Uterus (tissue), 4 donors: ENCODE results near the gene TMEM250. TPM values are rescaled to one million over a fixed set of nuclear protein-coding genes. Genes with fewer than 3 reads are reported as not detected.

Experiments used
- DNase-seq, 2 donors: peaks; one replicate each; pipeline ENCODE4 v3.0.0-alpha.2; 2019 to 2020
- H3K27ac ChIP-seq, 2 donors: fragments of 200-600 bp; sonication (generic); 1 replicate in 1 of 2; 2 replicates in 1 of 2; pipeline ENCODE4 v1.5.1; 2016 to 2018
- H3K27me3 ChIP-seq, 2 donors: fragments of 200-600 bp; sonication (generic); one replicate each; pipeline ENCODE4 v1.5.1; 2018 to 2019; ENCODE audit warnings: control low read depth in 1 of 2
- H3K36me3 ChIP-seq, 2 donors: fragments of 200-600 bp; sonication (generic); one replicate each; pipeline ENCODE4 v1.5.1; 2019; ENCODE audit warnings: control low read depth in 1 of 2
- H3K4me1 ChIP-seq, 2 donors: fragments of 200-600 bp; sonication (generic); one replicate each; pipeline ENCODE4 v1.5.1; 2018 to 2019; ENCODE audit warnings: control low read depth in 1 of 2
- H3K4me3 ChIP-seq, 2 donors: fragments of 200-600 bp; sonication (generic); 1 replicate in 1 of 2; 2 replicates in 1 of 2; pipeline ENCODE4 v1.5.1; 2018 to 2019; ENCODE audit warnings: mild to moderate bottlenecking in 1 of 2
- H3K9me3 ChIP-seq, 2 donors: fragments of 200-600 bp; sonication (generic); one replicate each; pipeline ENCODE4 v1.5.1; 2019; ENCODE audit warnings: control low read depth in 1 of 2
- POLR2A ChIP-seq, 2 donors: fragments of 450-650 bp; IDR thresholded peaks; one replicate each; pipeline ENCODE4 v1.6.1; 2016; ENCODE audit warnings: antibody characterized with exemption in 2 of 2, mild to moderate bottlenecking in 1 of 2, moderate library complexity in 1 of 2
- intact Hi-C: fragments of 100-400 bp; cut with DNase I; formaldehyde crosslinking; loops from one replicate; pipeline ENCODE4 v1.15.1; 2023; ENCODE audit warnings: low total_unique reads
- total RNA-seq, 4 donors: library from RNA; depleted of rRNA in 3 of 4; stranded (reverse); fragments of >200 nt in 3 of 4; gene quantifications; one replicate each; pipeline versions ENCODE4 v1.1.0 to v1.2.4, GENCODE V29; 2014 to 2023
- TF ChIP-seq, protein P1 (sequence below), 4 experiments: fragments of 200-600 bp in 2 of 4; fragments of 450-650 bp in 2 of 4; sonication (generic) in 2 of 4; IDR thresholded peaks; one replicate each; pipeline ENCODE4 v1.5.1; 2016 to 2019; ENCODE audit warnings: antibody characterized with exemption in 4 of 4, mild to moderate bottlenecking in 2 of 4, moderate library complexity in 1 of 4
- donor health status: DM: yes; HTN: yes; CAD: no.

TMEM250 gene
- total RNA-seq, 4 donors from 2014 or later: 14.7 to 42.0 (median 28.0) TPM

DNA sequence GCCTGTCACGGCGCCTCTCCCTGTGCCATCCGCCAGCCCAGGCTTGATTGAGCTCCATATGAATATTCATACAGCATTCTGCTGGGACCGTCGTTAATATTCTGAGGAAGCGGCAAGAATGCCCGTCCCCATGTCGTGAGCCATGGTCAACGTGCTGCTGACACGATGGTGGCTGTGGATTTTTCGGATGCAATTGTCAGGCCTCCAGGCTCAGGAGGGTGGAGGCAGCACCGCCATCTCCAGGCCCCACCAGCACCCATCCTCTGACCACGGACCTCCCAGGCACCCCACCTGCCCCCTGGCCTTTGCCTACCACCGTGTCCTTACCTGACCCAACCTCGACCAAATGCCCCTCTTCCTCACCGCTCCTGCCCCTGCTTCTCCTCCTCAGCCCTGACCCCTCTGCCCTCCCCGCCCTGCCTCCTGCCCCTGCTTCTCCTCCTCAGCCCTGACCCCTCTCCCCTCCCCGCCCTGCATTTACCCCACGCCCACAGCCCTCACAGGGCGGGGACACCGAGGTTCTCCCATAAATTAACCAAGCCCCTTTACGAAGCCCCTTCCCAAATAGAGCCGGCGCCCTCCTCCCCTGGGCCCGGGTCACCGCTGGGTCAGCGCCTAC, 9.9 kb downstream of the TMEM250 start:
- no peaks in the 10 kb centered on the region for H3K36me3 ChIP-seq
- no peak overlapping the region for H3K4me3 ChIP-seq
- peak in 1 of 2 donors; percentile 16 for DNase-seq
- TF ChIP-seq POLR2A (IDR thresholded peaks at IDR 0.05): no peak
- TF ChIP-seq, protein P1, sequence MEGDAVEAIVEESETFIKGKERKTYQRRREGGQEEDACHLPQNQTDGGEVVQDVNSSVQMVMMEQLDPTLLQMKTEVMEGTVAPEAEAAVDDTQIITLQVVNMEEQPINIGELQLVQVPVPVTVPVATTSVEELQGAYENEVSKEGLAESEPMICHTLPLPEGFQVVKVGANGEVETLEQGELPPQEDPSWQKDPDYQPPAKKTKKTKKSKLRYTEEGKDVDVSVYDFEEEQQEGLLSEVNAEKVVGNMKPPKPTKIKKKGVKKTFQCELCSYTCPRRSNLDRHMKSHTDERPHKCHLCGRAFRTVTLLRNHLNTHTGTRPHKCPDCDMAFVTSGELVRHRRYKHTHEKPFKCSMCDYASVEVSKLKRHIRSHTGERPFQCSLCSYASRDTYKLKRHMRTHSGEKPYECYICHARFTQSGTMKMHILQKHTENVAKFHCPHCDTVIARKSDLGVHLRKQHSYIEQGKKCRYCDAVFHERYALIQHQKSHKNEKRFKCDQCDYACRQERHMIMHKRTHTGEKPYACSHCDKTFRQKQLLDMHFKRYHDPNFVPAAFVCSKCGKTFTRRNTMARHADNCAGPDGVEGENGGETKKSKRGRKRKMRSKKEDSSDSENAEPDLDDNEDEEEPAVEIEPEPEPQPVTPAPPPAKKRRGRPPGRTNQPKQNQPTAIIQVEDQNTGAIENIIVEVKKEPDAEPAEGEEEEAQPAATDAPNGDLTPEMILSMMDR (IDR thresholded peaks at IDR 0.05): no peak
- H3K9me3 ChIP-seq: no peaks in the 10 kb centered on the region
- H3K4me1 ChIP-seq: peaks cover 0 to 20% of the 10 kb centered on the region in 2 donors
- peak overlapping the region; percentile 64 to 76 for H3K27ac ChIP-seq
- no peaks in the 10 kb centered on the region for H3K27me3 ChIP-seq
- intact Hi-C loops: no loop called here

DNA sequence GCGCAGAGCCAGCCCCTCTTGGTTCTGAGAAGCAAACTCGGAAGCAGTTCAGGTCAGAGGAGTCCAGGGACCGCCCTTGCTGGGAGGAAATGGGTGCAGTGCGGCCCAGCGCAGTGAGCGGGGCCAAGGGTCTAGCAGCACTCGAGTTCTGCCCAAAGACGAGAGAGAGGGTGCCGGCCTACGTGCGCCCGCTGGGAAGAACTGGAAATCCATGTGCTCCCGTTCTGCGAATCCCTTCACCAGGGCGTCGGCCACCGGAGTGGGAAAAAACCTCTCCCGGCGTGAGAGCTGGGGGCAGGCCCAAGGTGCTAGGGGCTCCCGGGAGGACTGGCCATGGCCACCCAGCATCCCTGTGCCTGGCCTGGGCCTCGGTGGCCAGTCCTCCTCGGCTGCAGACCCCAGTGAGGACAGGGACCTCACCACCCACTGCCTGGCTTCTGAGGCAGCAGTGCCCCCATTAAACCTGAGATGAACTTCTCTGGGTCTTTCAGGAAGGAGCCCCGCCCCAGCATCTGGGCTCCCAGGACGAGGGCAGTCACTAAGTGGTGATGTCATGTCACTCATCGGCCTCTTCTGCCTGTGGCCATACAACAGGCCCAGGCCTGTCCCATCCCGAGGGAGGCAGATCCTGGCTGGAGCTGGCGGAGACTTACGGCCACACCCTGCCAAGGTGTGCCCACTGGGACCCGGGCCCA, 10.6 kb downstream of the TMEM250 start:
- peak in 1 of 2 donors; percentile 19 for DNase-seq

DNA sequence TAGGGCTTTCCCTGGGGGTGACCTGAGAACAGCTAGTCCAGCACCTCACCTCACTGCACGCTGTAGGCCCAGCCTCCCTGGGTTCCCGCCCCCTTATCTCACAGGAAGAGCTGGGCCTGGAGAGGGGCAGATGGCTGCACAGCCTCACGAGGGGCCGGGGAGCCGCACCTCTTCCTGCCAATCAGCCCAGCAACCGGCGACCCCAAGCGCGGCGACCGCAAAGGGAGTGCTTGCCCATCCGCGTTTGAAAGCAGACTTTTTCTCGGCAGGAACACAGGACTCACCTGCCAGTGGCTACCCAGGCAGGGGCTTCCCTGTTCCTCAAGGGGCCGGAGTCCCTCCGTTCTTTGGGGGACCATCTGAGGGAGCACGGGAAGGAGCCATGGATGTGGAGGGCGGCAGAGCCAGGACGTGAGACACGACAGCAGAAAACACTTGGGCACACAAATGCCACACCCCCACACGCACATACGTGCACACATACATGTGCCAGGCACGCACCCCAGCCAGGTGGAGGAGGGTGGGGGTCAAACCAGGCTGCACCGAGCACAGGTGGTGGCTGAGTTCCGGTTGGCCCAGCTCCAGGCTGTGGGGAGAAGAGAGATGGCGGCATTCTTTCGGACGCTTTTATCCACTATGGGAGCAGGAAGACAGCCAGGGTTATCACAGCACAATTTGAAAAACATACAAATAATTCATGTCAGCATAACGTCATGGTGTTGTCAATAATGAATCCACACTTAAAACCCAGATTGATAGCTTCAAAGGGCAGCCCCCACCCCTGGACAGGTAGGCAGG, 11.3 kb downstream of the TMEM250 start:
- peaks cover 0 to 20% of the 10 kb centered on the region in 2 donors for H3K4me1 ChIP-seq
- no peaks in the 10 kb centered on the region for H3K9me3 ChIP-seq
- no peak overlapping the region for H3K27ac ChIP-seq
- no peak for DNase-seq
- intact Hi-C loops: no loop called here
- TF ChIP-seq, protein P1 (IDR thresholded peaks at IDR 0.05): no peak
- no peak for TF ChIP-seq POLR2A (IDR thresholded peaks at IDR 0.05)
- H3K27me3 ChIP-seq: no peaks in the 10 kb centered on the region
- H3K36me3 ChIP-seq: no peaks in the 10 kb centered on the region
- H3K4me3 ChIP-seq: no peak overlapping the region

More for the DNA sequence above, 10.6 kb downstream of the TMEM250 start:
- H3K9me3 ChIP-seq: no peaks in the 10 kb centered on the region
- no peak overlapping the region for H3K4me3 ChIP-seq
- intact Hi-C loops: no loop called here
- H3K4me1 ChIP-seq: peaks cover 0 to 20% of the 10 kb centered on the region in 2 donors
- no peak for TF ChIP-seq POLR2A (IDR thresholded peaks at IDR 0.05)
- no peaks in the 10 kb centered on the region for H3K36me3 ChIP-seq
- H3K27me3 ChIP-seq: no peaks in the 10 kb centered on the region
- H3K27ac ChIP-seq: no peak overlapping the region

DNA sequence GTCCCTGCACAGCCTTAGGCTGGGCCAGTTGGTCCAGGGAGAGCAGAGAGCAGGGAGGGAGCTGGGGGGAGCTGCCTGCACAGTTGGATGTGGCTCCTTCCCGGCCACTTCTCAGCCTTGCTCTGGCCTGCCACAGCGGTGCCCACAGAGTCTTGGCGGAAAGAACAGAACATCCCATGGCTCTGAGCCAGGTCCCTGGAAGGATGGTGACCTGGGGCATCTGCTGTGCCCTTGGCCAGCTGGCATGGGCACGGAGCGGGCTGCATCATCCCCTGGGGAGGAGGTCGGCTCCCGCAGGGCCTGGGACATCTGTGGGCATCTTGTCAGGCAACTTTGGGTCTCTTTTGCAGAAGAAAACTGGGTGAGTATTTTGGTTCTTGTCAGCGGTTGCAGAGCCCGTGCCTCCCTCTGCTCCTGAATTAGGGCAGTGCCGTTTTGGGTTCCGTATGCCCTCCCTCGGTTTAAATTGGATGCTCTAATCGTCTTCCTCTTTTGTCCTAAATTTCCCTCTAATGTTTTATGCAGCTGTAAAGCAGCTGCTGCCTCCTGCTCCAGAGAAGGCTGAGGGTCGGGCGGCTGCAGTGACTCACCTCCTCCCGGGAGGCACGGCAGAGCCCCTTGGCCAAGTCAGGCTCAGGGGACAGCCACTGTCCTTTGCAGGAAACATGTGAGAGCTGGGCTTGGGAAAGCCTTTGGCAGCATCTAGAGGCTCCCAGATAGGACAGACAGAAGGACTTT, 13.1 kb downstream of the TMEM250 start:
- no peaks in the 10 kb centered on the region for H3K9me3 ChIP-seq
- DNase-seq: no peak
- intact Hi-C loops: no loop called here
- H3K27me3 ChIP-seq: no peaks in the 10 kb centered on the region
- H3K4me3 ChIP-seq: no peak overlapping the region
- H3K4me1 ChIP-seq: peaks cover 0 to 18% of the 10 kb centered on the region in 2 donors
- TF ChIP-seq, protein P1 (IDR thresholded peaks at IDR 0.05): no peak
- TF ChIP-seq POLR2A (IDR thresholded peaks at IDR 0.05): no peak
- peak overlapping the region in 1 of 2 donors; percentile 52 for H3K27ac ChIP-seq
- H3K36me3 ChIP-seq: no peaks in the 10 kb centered on the region

DNA sequence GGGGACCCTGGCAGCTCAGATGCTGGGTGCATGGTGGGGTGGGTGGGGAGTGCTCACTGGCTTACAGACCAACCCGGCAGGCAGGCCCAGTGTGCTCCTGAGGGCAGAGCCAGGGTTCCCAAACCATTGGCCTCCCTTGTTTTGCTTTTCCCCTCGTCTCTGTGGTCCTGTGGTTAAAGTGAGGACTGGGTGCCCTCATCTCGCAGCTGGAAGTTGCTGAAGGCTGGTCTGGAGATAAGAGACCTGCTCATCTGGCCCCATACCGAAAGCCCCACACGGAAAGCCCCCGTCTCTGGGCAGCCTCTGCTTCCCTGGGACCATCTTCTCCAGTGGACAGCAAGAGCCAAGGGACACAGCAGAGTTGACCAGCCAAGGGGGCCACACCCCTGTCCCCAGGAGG, 13.8 kb downstream of the TMEM250 start:
- H3K4me1 ChIP-seq: peaks cover 0 to 12% of the 10 kb centered on the region in 2 donors
- no peaks in the 10 kb centered on the region for H3K36me3 ChIP-seq
- no peak for DNase-seq
- no peak for TF ChIP-seq POLR2A (IDR thresholded peaks at IDR 0.05)
- TF ChIP-seq, protein P1 (IDR thresholded peaks at IDR 0.05): no peak
- no peak overlapping the region for H3K27ac ChIP-seq
- no peak overlapping the region for H3K4me3 ChIP-seq
- no peaks in the 10 kb centered on the region for H3K27me3 ChIP-seq
- intact Hi-C loops: no loop called here
- H3K9me3 ChIP-seq: no peaks in the 10 kb centered on the region
